Keratinocyte (primary cell): ENCODE results near the gene ZNF804B.

Source experiments
- CTCF ChIP-seq, 3 experiments: IDR thresholded peaks in 1 of 3; conservative IDR thresholded peaks in 1 of 3; optimal IDR thresholded peaks in 1 of 3; 2 replicates in 2 of 3; 3 replicates in 1 of 3; pipeline versions ENCODE3 to v1.5.1; 2011; ENCODE audit warnings: low read length in 3 of 3, mild to moderate bottlenecking in 3 of 3, moderate library complexity in 2 of 3, control low read depth in 1 of 3, inconsistent platforms in 1 of 3; ENCODE audit not compliant: insufficient read depth in 2 of 3; ENCODE audit errors: extremely low read depth in 1 of 3
- EZH2 ChIP-seq: IDR thresholded peaks from one replicate; pipeline ENCODE4 v1.6.1; 2012; ENCODE audit warnings: inconsistent platforms, mild to moderate bottlenecking, low read length, moderate library complexity

GRCh38 chr7:88910516-88910915 lies 151.0 kb downstream of the ZNF804B start:
- TF ChIP-seq CTCF (optimal IDR thresholded peaks at IDR 0.05 in 1 of 3, IDR thresholded peaks at IDR 0.05 in 1 of 3, conservative IDR thresholded peaks at IDR 0.05 in 1 of 3; ENCODE audit: extremely low read depth in 1 of 3, insufficient read depth in 2 of 3, low read length in 3 of 3) = no peak
- TF ChIP-seq EZH2 = no peak
